Gastrocnemius medialis (tissue), 4 donors: ENCODE results near the gene LYPD6B.

Experiments
- CTCF ChIP-seq, 5 experiments: fragments of 450-650 bp in 3 of 5; fragments of 200-600 bp in 2 of 5; sonication (generic) in 2 of 5; IDR thresholded peaks in 4 of 5; conservative IDR thresholded peaks in 1 of 5; 1 replicate in 4 of 5; 2 replicates in 1 of 5; pipeline ENCODE4 v1.5.1; 2016 to 2019; ENCODE audit warnings: antibody characterized with exemption in 5 of 5, mild to moderate bottlenecking in 3 of 5, moderate library complexity in 3 of 5
- POLR2A ChIP-seq, 2 donors: fragments of 450-650 bp; IDR thresholded peaks; one replicate each; pipeline ENCODE4 v1.6.1; 2017; ENCODE audit warnings: antibody characterized with exemption in 2 of 2, mild to moderate bottlenecking in 2 of 2, moderate library complexity in 2 of 2

- no peak for TF ChIP-seq POLR2A (IDR thresholded peaks at IDR 0.05)
- no peak for TF ChIP-seq CTCF (IDR thresholded peaks at IDR 0.05 in 4 of 5, conservative IDR thresholded peaks at IDR 0.05 in 1 of 5)
Observed at GRCh38 chr2:149028377-149028776, 10.1 kb upstream of the LYPD6B start.
